GM21825 (cell line): ENCODE measurements around the gene SULT6B1.

Source experiments
- ATAC-seq: cut with Tn5 transposase; IDR thresholded peaks from one replicate; pipeline ENCODE4 v1.9.1; 2021; ENCODE audit warnings: mild to moderate bottlenecking, moderate library complexity; ENCODE audit not compliant: unreplicated experiment

SULT6B1 gene

DNA sequence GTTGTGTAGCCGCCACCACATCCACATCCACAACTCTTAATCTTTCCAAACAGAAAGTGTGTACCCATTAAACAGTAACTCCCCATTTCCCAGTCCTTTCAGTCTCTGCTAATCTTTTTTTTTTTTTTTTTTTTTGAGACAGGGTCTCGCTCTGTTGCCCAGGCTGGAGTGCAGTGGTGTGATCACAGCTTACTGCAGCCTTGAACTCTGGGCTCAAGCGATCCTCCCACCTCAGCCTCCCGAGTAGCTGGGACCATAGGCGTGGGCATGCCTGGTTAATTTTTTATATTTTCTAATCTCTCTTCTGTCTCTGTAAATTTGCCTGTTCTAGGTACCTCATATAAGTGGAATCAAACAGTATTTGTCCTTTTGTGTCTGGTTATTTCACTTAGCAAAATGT lies 35.2 kb downstream of the SULT6B1 start:
- no peak for ATAC-seq

DNA sequence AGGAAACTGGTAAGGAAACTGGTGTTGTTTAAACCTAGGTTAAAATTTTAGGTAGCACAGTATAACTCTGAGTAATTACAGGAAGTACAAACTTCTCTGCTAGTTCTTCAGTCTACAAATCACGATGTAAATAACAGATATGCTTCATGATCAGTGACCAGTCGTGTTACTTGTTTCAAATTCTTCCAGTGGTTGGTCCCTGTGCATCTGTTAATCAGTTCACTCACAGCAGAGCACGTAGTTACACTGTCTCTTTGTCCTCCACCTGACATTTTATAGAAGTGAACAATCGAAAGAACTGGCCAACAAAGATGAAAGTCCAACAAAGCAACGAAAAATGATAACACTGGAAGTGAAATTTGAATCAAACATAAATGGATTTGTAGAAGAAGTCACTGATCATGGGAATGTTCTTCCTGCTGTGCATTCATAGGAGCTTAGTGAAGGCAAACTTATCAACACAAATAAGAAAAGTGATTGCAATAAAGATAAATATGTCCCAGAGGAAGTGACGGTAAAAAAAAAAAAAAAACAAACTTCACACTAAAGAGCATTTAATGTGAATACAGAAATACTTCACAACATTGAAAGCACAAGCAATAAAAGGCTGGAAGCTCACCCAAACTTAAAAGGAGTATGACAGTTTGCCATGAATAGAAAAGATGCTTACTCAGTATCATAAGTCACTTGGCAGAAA lies 38.7 kb downstream of the SULT6B1 start:
- ATAC-seq = no peak

DNA sequence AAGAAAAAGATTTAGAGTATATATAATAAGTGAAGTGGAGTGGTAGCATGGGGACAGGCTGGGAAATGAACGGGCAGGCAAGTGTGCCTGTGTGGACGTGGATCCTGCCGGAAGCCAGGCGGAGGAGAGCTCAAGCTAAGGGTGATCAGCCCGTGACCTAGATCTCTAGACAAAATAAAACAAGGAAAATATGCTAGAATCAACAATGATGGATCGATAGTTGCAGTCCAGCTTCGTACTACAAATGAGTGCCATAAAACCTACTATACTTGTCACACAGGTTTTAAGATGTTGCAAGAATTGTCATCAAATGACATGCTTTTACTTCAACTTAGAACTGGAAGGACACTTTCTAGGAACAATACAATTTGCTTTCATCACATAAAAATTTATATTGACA lies 40.1 kb downstream of the SULT6B1 start:
- ATAC-seq = no peak

DNA sequence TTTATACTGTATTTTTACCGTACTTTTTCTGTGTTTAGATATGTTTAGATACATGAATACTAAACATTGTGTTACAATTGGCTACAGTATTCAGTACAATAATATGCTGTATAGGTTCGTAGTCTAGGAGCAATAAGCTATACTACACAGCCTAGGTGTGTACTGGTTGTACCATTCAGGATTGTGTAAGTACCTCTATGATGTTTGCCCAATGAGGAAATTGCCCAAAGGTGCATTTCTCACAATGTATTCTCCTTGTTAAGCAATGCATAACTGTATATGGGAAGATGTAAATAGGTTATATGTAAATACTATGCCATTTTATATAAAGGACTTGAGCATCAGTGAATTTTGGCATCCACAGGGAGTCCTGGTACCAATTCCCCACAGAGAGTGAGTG lies 42.4 kb downstream of the SULT6B1 start:
- ATAC-seq = no peak

DNA sequence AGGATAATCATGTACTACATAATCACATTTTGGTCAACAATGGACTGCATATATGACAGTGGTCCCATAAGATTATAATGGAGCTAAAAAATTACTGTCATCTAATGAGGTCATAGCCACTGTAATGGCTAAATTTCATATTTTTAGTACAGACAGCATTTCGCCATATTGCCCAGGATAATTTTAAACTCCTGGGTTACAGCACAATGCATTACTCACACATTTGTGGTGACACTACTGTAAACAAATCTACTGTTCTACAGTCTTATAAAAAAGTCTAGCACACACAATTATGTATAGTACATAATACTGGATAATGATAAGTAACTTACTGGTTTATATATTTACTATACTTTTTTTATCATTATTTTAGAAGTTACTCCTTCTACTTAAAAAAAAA lies 44.5 kb downstream of the SULT6B1 start:
- no peak for ATAC-seq

DNA sequence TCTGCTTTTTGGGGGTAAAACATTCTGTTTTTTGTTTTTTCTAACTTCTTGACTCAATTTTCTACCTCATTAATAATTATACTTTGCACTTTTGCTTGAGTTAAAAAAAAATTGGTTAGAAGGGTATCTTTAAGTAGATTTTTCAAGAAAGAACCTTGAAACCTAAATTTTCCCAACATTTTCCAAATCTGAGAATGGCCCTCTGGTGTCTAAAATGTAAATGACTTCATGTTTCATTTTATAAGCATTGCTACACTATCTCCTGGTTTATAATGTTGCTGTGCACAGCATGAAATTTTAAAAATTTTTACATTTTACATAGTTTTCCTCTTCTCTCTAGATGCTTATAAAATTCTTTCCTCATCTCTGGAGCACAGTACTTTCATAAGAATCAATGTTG lies 45.9 kb downstream of the SULT6B1 start:
- no peak for ATAC-seq

DNA sequence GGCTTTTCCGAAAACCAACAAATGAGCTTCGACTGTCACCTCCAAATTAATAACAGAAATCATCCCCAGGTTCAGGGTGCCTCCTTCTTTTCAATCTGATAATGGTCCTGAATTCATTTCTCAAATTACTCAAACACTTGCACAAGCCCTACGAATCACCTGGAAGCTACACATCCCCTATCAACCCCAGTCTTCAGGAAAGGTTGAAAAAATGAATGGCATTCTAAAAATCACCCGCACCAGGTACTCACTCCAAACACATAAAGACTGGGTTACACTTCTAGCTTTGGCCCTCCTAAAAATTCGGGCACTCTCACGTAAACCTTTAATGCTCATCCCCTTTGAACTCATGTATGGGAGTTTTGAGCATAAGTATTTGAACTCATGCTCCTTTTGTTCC lies 55.6 kb downstream of the SULT6B1 start:
- no peak for ATAC-seq

DNA sequence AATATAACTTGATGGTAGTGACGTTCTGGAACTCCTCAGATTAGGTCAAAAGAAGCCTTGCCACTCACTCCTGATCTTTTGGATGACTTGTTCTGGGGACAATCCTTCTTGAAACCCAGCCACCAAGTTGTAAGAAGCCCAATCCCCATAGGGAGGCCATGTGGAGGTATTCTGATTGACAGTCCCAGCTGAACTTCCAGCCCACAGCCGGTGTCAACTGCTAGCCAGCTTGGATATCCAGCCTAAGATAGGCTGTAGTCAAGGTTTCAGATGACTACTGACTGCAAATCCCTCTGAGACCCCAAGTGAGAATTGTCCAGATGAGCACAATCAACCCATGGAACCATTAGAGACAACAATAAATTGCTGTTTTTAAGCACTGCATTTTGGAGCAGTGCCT lies 63.1 kb downstream of the SULT6B1 start:
- no peak for ATAC-seq

DNA sequence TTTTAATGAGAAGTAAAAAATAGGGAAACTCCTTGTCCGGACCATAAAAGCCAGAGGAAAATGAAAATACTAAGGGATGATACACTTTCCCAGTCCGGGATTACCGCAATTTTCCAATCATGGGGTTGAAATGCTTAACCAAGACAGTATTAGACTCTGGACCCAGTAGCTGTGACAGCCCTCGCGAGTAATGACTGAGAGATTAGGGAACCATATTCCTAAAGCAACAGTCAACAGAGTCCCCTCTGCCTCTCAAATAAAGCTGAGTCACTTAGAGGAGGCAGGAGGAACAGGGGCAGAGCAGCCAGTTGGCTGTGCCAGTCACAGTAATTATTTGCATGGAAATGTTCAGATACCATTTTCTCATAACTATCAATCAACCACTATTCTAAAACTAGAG lies 69.3 kb downstream of the SULT6B1 start:
- ATAC-seq = no peak
